AG04449 (cell line): ENCODE data around the gene RACK1.

Experiments used
- CTCF ChIA-PET: fragments of 350-600 bp; formaldehyde crosslinking; extraction: SDS; loops from one replicate; lab custom pipeline; 2021; ENCODE audit warnings: antibody characterized with exemption; lab: Yijun Ruan, JAX
- POLR2A ChIA-PET: fragments of 400-600, 350-600 bp; formaldehyde crosslinking; extraction: SDS; loops from one replicate; lab custom pipeline; 2020; ENCODE audit warnings: antibody characterized with exemption, inconsistent platforms; lab: Yijun Ruan, JAX
- DNase-seq: peaks from one replicate; pipeline ENCODE4 v3.0.0-alpha.2; 2010; ENCODE audit warnings: low read depth, low spot score
- H3K4me3 ChIP-seq: 2 replicates; pipeline ENCODE4 v1.5.1; 2011; ENCODE audit warnings: low read depth, mild to moderate bottlenecking, control low read depth, low read length
- CTCF ChIP-seq: IDR thresholded peaks from one replicate; pipeline ENCODE4 v1.5.1; 2011; ENCODE audit warnings: mild to moderate bottlenecking, moderate library complexity, low read length, control low read depth, inconsistent platforms; ENCODE audit not compliant: insufficient read depth; ENCODE audit errors: missing control alignments

The RACK1 gene

GRCh38 chr5:181200816-181201215 is 42.9 kb downstream of the RACK1 start:
- H3K4me3 ChIP-seq = no peak overlapping the region
- TF ChIP-seq CTCF = no peak
- no peak for DNase-seq
- ChIA-PET POLR2A (interaction anchor here (0.6 to 1.1 kb wide), 2 partner anchors 9 to 61 kb away, joined by 3 to 4 read pairs; no protein-coding TSS in a partner anchor), CTCF (interaction anchor here (2.9 kb wide), 1 partner anchor 9 kb away, joined by 16 read pairs; no protein-coding TSS in a partner anchor)

GRCh38 chr5:181199881-181200638 is 43.6 kb downstream of the RACK1 start:
- TF ChIP-seq CTCF = no peak
- no peak for DNase-seq
- ChIA-PET CTCF (interaction anchor here (0.5 kb wide), 1 partner anchor 63 kb away, joined by 3 read pairs; no protein-coding TSS in a partner anchor), POLR2A (interaction anchor here (1.0 kb wide), 1 partner anchor 23 kb away, joined by 3 read pairs; the partner anchor contains the start of gene TRIM41)
- H3K4me3 ChIP-seq = no peak overlapping the region

GRCh38 chr5:181198905-181199519 is 44.7 kb downstream of the RACK1 start:
- DNase-seq = no peak
- no peak for TF ChIP-seq CTCF
- H3K4me3 ChIP-seq = no peak overlapping the region
- ChIA-PET CTCF (interaction anchor here (0.5 to 2.2 kb wide), 2 partner anchors 8 to 64 kb away, joined by 3 to 10 read pairs; no protein-coding TSS in a partner anchor), POLR2A (interaction anchor here (1.0 kb wide), 1 partner anchor 24 kb away, joined by 3 read pairs; the partner anchor contains the start of gene TRIM41)

DNA sequence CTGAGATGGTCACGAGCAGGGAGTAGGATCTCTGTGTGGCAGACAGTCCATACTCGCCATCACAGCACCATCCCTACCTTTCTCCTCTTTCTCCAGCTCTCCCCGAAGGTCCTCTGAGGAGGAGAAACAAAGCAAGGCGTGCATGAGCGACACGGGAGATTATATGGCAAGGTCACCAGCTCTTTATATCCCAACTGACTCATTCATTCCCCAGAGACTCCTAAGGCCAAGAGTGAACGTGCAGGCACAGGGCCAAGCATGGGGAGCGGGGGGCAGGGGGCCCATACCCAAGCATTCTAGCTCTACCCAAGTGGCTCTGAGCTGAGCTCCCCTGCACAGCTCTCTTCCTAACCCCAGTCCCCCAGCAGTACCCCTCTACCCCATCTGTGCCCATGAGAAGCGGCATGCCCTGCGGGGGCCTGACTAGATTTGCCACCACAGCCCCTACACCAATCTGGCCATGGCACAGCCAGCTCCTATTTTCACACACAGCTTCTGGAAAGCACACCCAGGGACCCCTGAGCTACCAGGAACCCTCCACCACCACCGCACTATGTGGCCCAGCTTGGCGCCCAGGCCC is 45.5 kb downstream of the RACK1 start:
- no peak overlapping the region for H3K4me3 ChIP-seq
- DNase-seq = no peak
- TF ChIP-seq CTCF = no peak
- POLR2A ChIA-PET = no interaction called here
- CTCF ChIA-PET = interaction anchor here (1.3 to 2.2 kb wide), 4 partner anchors 9 to 32 kb away, joined by 3 to 10 read pairs (median 8); no protein-coding TSS in a partner anchor

DNA sequence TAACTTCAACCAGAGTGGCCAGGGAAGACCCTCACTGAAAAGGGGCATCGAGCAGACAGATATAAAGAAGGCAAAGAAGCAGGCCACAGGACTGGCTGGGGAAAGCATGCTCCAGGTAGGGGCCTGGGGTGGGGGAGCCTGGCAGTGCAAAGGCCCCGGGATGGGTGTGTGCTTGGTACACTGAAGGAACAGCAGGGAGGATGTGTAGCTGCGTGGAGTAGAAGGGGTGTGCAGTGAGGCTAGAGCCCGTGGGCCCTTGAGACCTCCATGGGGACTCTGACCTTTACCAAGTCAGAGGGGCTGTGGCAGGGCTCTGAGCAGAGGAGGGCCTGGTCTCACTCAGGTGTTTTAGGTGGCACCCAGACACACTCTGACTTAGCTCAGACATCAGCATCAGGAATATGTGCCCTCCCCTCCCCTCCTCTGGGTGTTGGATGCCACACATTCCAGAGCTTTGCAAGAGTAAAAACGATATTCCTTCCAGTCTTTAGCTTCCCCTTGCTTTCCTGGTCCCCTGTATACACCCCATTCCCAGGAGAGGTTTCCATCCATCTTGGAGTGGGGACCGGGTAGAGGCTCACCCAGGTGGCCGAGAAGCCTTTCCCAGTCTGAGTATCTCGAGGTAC is 46.3 kb downstream of the RACK1 start:
- ChIA-PET CTCF (interaction anchor here (1.3 to 2.2 kb wide), 4 partner anchors 8 to 31 kb away, joined by 3 to 10 read pairs (median 8); no protein-coding TSS in a partner anchor), POLR2A (no interaction called here)
- no peak overlapping the region for H3K4me3 ChIP-seq
- DNase-seq = no peak
- no peak for TF ChIP-seq CTCF
